Astrocyte (in vitro differentiated cells and primary cell): ENCODE data around the gene TIMM8B. TPM values are rescaled to one million over a fixed set of nuclear protein-coding genes. Genes with fewer than 3 reads are reported as not detected.

ENCODE experiments used
- DNase-seq: peaks from one replicate; pipeline ENCODE4 v3.0.0-alpha.2; 2010; ENCODE audit warnings: low read depth
- FAIRE-seq: peaks from 2 replicates; lab custom pipeline; 2011; peaks lifted over from hg19 to GRCh38; lab: Jason Lieb, UNC
- H2AFZ ChIP-seq: 2 replicates; pipeline ENCODE4 v1.6.0; 2012; ENCODE audit warnings: low read depth, low read length, inconsistent platforms
- H3K27ac ChIP-seq: 2 replicates; pipeline ENCODE4 v1.5.1; 2011; ENCODE audit warnings: low read depth, low read length, inconsistent platforms
- H3K27me3 ChIP-seq: 2 replicates; pipeline ENCODE4 v1.6.0; 2011; ENCODE audit warnings: low read length, inconsistent platforms; ENCODE audit not compliant: insufficient read depth
- H3K36me3 ChIP-seq: 2 replicates; pipeline ENCODE4 v1.5.1; 2011; ENCODE audit warnings: low read length, inconsistent platforms; ENCODE audit not compliant: insufficient read depth
- H3K4me1 ChIP-seq: 2 replicates; pipeline ENCODE4 v1.5.1; 2011; ENCODE audit warnings: low read length, inconsistent platforms; ENCODE audit not compliant: insufficient read depth
- H3K4me2 ChIP-seq: 2 replicates; pipeline ENCODE4 v1.6.0; 2012; ENCODE audit warnings: low read length, inconsistent platforms
- H3K4me3 ChIP-seq: 2 replicates; pipeline ENCODE4 v1.5.1; 2011; ENCODE audit warnings: low read depth, mild to moderate bottlenecking, low read length, inconsistent platforms; ENCODE audit not compliant: insufficient read depth
- H3K79me2 ChIP-seq: 2 replicates; pipeline ENCODE4 v1.6.0; 2012; ENCODE audit warnings: mild to moderate bottlenecking, low read length, inconsistent platforms; ENCODE audit not compliant: insufficient read depth
- H3K9ac ChIP-seq: 2 replicates; pipeline ENCODE4 v1.6.0; 2012; ENCODE audit warnings: mild to moderate bottlenecking, low read length, inconsistent platforms
- H3K9me3 ChIP-seq: 2 replicates; pipeline ENCODE4 v1.5.1; 2012; ENCODE audit warnings: low read depth, mild to moderate bottlenecking, low read length, inconsistent platforms; ENCODE audit not compliant: insufficient read depth
- H4K20me1 ChIP-seq: 2 replicates; pipeline ENCODE4 v1.6.0; 2012; ENCODE audit warnings: low read length, inconsistent platforms; ENCODE audit not compliant: insufficient read depth
- H3K27ac Mint-ChIP-seq: one replicate; pipeline ENCODE4 v1.8.0; 2021; ENCODE audit warnings: mild to moderate bottlenecking, mixed read lengths; ENCODE audit not compliant: unreplicated experiment
- H3K27me3 Mint-ChIP-seq: one replicate; pipeline ENCODE4 v1.8.0; 2021; ENCODE audit warnings: low read depth, mixed read lengths; ENCODE audit not compliant: unreplicated experiment
- H3K36me3 Mint-ChIP-seq: one replicate; pipeline ENCODE4 v1.8.0; 2021; ENCODE audit warnings: low read depth, mixed read lengths; ENCODE audit not compliant: unreplicated experiment
- H3K4me1 Mint-ChIP-seq: one replicate; pipeline ENCODE4 v1.8.0; 2021; ENCODE audit warnings: low read depth, mixed read lengths; ENCODE audit not compliant: unreplicated experiment
- H3K4me3 Mint-ChIP-seq: one replicate; pipeline ENCODE4 v1.8.0; 2021; ENCODE audit warnings: mild to moderate bottlenecking, moderate library complexity, mixed read lengths; ENCODE audit not compliant: unreplicated experiment
- H3K9me3 Mint-ChIP-seq: one replicate; pipeline ENCODE4 v1.8.0; 2021; ENCODE audit warnings: mild to moderate bottlenecking, mixed read lengths; ENCODE audit not compliant: unreplicated experiment
- EZH2 ChIP-seq: IDR thresholded peaks from 2 replicates; pipeline ENCODE4 v1.6.1; 2012; ENCODE audit warnings: mild to moderate bottlenecking, low read length, inconsistent platforms; ENCODE audit not compliant: insufficient read depth
- total RNA-seq: library from RNA; stranded (reverse); gene quantifications from 2 replicates; pipeline ENCODE4 v1.2.1, GENCODE V29; 2021
- TF ChIP-seq, protein P1 (sequence below): IDR thresholded peaks from 2 replicates; pipeline ENCODE4 v1.5.1; 2011; ENCODE audit warnings: low read depth, mild to moderate bottlenecking, inconsistent platforms, low read length, moderate library complexity; ENCODE audit not compliant: insufficient read depth

TIMM8B gene
- total RNA-seq, 1 donor from 2014 or later: 68.9 TPM

DNA sequence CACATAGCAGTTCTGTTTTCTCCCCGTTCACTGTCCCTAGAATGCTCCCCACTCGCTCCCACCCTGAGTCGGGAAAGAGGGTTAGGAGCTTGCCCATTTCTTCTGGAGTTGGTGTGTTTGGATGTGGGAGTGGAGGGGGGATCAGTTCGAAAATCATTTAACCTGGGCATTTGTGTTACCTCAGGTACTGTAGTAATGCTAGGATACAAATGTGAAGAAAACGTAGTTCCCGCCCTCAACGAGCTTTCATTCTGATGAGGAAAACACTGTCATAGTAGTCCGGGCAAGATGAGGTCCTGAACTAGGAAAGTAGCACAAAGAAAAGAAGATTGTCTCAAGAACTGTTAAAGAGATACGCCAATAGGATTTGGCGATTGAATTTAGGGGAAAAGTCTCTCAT lies 656 bp upstream of the TIMM8B start:
- peak overlapping the region; percentile 75 for H3K27ac ChIP-seq
- peaks cover 25% of the 10 kb centered on the region for H3K36me3 Mint-ChIP-seq
- DNase-seq (no peak), FAIRE-seq (no peak)
- peak overlapping the region; percentile 95 for H3K9ac ChIP-seq
- peaks cover 16% of the 10 kb centered on the region for H4K20me1 ChIP-seq
- peaks cover 61% of the 10 kb centered on the region for H3K79me2 ChIP-seq
- H3K27me3 ChIP-seq: no peaks in the 10 kb centered on the region
- H3K4me3 Mint-ChIP-seq: peak overlapping the region; percentile 98
- no peaks in the 10 kb centered on the region for H3K27me3 Mint-ChIP-seq
- peaks cover 44% of the 10 kb centered on the region for H3K36me3 ChIP-seq
- peak overlapping the region; percentile 94 for H3K27ac Mint-ChIP-seq
- H3K4me1 ChIP-seq: peaks cover 16% of the 10 kb centered on the region
- H3K4me1 Mint-ChIP-seq: peaks cover 20% of the 10 kb centered on the region
- peak overlapping the region; percentile 98 for H3K4me3 ChIP-seq
- no peak for TF ChIP-seq EZH2
- TF ChIP-seq, protein P1, sequence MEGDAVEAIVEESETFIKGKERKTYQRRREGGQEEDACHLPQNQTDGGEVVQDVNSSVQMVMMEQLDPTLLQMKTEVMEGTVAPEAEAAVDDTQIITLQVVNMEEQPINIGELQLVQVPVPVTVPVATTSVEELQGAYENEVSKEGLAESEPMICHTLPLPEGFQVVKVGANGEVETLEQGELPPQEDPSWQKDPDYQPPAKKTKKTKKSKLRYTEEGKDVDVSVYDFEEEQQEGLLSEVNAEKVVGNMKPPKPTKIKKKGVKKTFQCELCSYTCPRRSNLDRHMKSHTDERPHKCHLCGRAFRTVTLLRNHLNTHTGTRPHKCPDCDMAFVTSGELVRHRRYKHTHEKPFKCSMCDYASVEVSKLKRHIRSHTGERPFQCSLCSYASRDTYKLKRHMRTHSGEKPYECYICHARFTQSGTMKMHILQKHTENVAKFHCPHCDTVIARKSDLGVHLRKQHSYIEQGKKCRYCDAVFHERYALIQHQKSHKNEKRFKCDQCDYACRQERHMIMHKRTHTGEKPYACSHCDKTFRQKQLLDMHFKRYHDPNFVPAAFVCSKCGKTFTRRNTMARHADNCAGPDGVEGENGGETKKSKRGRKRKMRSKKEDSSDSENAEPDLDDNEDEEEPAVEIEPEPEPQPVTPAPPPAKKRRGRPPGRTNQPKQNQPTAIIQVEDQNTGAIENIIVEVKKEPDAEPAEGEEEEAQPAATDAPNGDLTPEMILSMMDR: no peak
- peak overlapping the region; percentile 93 for H3K4me2 ChIP-seq
- H3K9me3 Mint-ChIP-seq: no peaks in the 10 kb centered on the region
- peak overlapping the region; percentile 92 for H2AFZ ChIP-seq
- H3K9me3 ChIP-seq: no peaks in the 10 kb centered on the region

DNA sequence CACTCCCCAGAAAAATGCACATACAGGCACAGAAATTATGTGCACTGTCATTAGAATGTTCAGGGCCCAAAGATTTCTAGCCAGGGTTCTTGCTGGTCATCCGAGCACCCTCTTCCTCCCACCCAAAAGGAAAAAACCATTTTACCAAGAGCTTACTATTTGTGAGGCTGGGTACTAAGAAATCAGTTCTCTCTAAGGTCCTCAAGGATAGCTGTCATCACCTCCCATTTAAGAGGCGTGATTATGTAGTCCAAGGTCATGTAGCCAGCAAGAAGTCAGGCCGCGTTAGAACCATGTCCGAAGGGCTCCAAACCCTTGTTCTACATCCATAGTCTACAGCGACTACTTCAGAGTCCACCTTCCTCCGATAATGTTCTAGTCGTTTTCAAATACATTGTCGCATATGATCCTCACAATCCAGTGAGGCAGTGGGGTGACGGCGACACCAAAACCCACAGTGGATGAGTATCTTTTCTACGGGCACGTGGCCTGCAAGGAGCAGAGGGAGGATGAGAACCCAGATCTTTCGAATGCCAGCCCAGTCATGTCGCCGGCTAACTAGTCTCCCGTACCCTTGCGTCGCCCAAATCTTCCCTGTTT lies 634 bp downstream of the TIMM8B start:
- H3K79me2 ChIP-seq: peaks cover 61% of the 10 kb centered on the region
- no peaks in the 10 kb centered on the region for H3K27me3 ChIP-seq
- peak overlapping the region; percentile 94 for H3K27ac Mint-ChIP-seq
- H3K27me3 Mint-ChIP-seq: no peaks in the 10 kb centered on the region
- DNase-seq (no peak), FAIRE-seq (no peak)
- H3K36me3 ChIP-seq: peaks cover 40% of the 10 kb centered on the region
- peak overlapping the region; percentile 75 for H3K27ac ChIP-seq
- peaks cover 17% of the 10 kb centered on the region for H3K4me1 ChIP-seq
- H3K36me3 Mint-ChIP-seq: peaks cover 20% of the 10 kb centered on the region
- peak overlapping the region; percentile 98 for H3K4me3 Mint-ChIP-seq
- peaks cover 24% of the 10 kb centered on the region for H3K4me1 Mint-ChIP-seq
- H4K20me1 ChIP-seq: peaks cover 16% of the 10 kb centered on the region
- peak overlapping the region; percentile 93 for H3K4me2 ChIP-seq
- H3K4me3 ChIP-seq: peak overlapping the region; percentile 98
- H3K9me3 Mint-ChIP-seq: no peaks in the 10 kb centered on the region
- peak overlapping the region; percentile 95 for H3K9ac ChIP-seq
- H3K9me3 ChIP-seq: no peaks in the 10 kb centered on the region
- no peak for TF ChIP-seq EZH2
- TF ChIP-seq, protein P1: no peak
- H2AFZ ChIP-seq: peak overlapping the region; percentile 92

DNA sequence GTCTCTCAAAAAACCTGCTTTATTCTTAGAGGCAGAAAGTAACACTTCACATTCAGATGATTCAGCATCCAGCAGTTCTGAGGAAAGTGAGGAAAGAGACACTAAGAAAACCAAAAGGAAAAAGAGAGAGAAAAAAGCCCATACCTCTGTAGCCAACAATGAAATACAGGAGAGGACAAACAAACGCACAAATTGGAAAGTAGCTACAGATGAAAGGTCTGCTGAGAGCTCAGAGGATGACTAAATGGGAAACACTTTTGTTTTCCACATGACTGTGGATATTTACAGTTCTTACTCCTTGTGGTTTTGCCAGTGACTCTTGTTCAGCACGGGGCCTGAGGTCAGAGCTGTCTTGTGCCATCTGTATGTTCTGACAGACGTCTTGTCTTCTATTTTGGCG lies 3.8 kb downstream of the TIMM8B start:
- H3K4me3 ChIP-seq: no peak overlapping the region
- FAIRE-seq (no peak), DNase-seq (peak; percentile 53)
- Mint-ChIP-seq H3K4me3 (peak overlapping the region; percentile 11), H3K27me3 (no peaks in the 10 kb centered on the region), H3K27ac (peak overlapping the region; percentile 91), H3K36me3 (peaks cover 19% of the 10 kb centered on the region), H3K9me3 (no peaks in the 10 kb centered on the region), H3K4me1 (peaks cover 22% of the 10 kb centered on the region)
- H3K4me1 ChIP-seq: peaks cover 17% of the 10 kb centered on the region
- peak overlapping the region; percentile 75 for H3K9ac ChIP-seq
- H3K4me2 ChIP-seq: peak overlapping the region; percentile 30
- H4K20me1 ChIP-seq: peaks cover 16% of the 10 kb centered on the region
- H3K36me3 ChIP-seq: peaks cover 53% of the 10 kb centered on the region
- H2AFZ ChIP-seq: no peak overlapping the region
- peak overlapping the region; percentile 80 for H3K27ac ChIP-seq
- no peaks in the 10 kb centered on the region for H3K27me3 ChIP-seq
- TF ChIP-seq, protein P1: no peak
- TF ChIP-seq EZH2: no peak
- no peaks in the 10 kb centered on the region for H3K9me3 ChIP-seq
- peaks cover 44% of the 10 kb centered on the region for H3K79me2 ChIP-seq
